Kidney epithelial cell (primary cell): Measurements from ENCODE around the gene ACOT11. TPM values are rescaled to one million over a fixed set of nuclear protein-coding genes. Genes with fewer than 3 reads are reported as not detected.
A peak's percentile ranks its signal among the peaks of the same experiment; 100 is the strongest.

ENCODE experiments used
- DNase-seq: peaks from one replicate; pipeline ENCODE4 v3.0.0-alpha.2; 2010; ENCODE audit warnings: low read depth
- H3K27me3 ChIP-seq: 2 replicates; pipeline ENCODE4 v1.6.0; 2011; ENCODE audit warnings: low read length; ENCODE audit not compliant: control insufficient read depth, insufficient read depth
- H3K36me3 ChIP-seq: 2 replicates; pipeline ENCODE4 v1.5.1; 2011; ENCODE audit warnings: low read length; ENCODE audit not compliant: control insufficient read depth, insufficient read depth
- H3K4me3 ChIP-seq: 2 replicates; pipeline ENCODE4 v1.5.1; 2011; ENCODE audit warnings: low read depth, mild to moderate bottlenecking, control low read depth, low read length
- CTCF ChIP-seq: IDR thresholded peaks from 2 replicates; pipeline ENCODE4 v1.5.1; 2011; ENCODE audit warnings: mild to moderate bottlenecking, moderate library complexity, low read length, control low read depth, inconsistent platforms; ENCODE audit not compliant: insufficient read depth, poor library complexity, severe bottlenecking
- total RNA-seq: library from RNA; depleted of rRNA; stranded (reverse); fragments of >200 nt; gene quantifications from 2 replicates; pipeline ENCODE4 v1.2.3, GENCODE V29; 2015

ACOT11 gene
- total RNA-seq, 1 donor from 2014 or later, result 3.1 TPM

GRCh38 chr1:54579337-54579781, 31.3 kb downstream of the ACOT11 start:
- no peak for TF ChIP-seq CTCF
- Histone ChIP-seq H3K4me3 (no peak overlapping the region), H3K36me3 (no peaks in the 10 kb centered on the region), H3K27me3 (peaks cover 6% of the 10 kb centered on the region)
- no peak for DNase-seq

- no peak overlapping the region for H3K4me3 ChIP-seq
- H3K27me3 ChIP-seq, result no peaks in the 10 kb centered on the region
- DNase-seq, result no peak
- TF ChIP-seq CTCF, result no peak
- no peaks in the 10 kb centered on the region for H3K36me3 ChIP-seq
These were observed 33.0 kb downstream of the ACOT11 start for GRCh38 chr1:54580856-54581550.

GRCh38 chr1:54581621-54582035, 33.6 kb downstream of the ACOT11 start:
- peak; percentile 50 for DNase-seq

GRCh38 chr1:54582566-54583306, 34.7 kb downstream of the ACOT11 start:
- no peak for TF ChIP-seq CTCF
- Histone ChIP-seq H3K27me3 (no peaks in the 10 kb centered on the region), H3K4me3 (no peak overlapping the region), H3K36me3 (no peaks in the 10 kb centered on the region)
- no peak for DNase-seq

More at GRCh38 chr1:54581621-54582035, 33.6 kb downstream of the ACOT11 start:
- TF ChIP-seq CTCF, result no peak
- no peak overlapping the region for H3K4me3 ChIP-seq
- no peaks in the 10 kb centered on the region for H3K27me3 ChIP-seq
- H3K36me3 ChIP-seq, result no peaks in the 10 kb centered on the region

- TF ChIP-seq CTCF, result no peak
- H3K4me3 ChIP-seq, result no peak overlapping the region
- H3K27me3 ChIP-seq, result no peaks in the 10 kb centered on the region
- no peaks in the 10 kb centered on the region for H3K36me3 ChIP-seq
- DNase-seq, result no peak
These were observed 35.3 kb downstream of the ACOT11 start for GRCh38 chr1:54583307-54583686.
